Tongue (tissue), 3 donors: ENCODE measurements around the gene PRM2. TPM values are rescaled to one million over a fixed set of nuclear protein-coding genes. Genes with fewer than 3 reads are reported as not detected.

Experiments
- DNase-seq: peaks from one replicate; pipeline ENCODE4 v3.0.0-alpha.2; 2015
- small RNA-seq: library from RNA; depleted of rRNA; stranded (forward); fragments of <200 nt; gene quantifications from one replicate; pipeline ENCODE3, GENCODE V24; 2014; ENCODE audit warnings: low replicate concordance
- total RNA-seq: library from RNA; depleted of rRNA; stranded (reverse); fragments of >200 nt; gene quantifications from one replicate; pipeline ENCODE4 v1.2.3, GENCODE V29; 2014

Gene PRM2
- total RNA-seq, 1 donor from 2014 or later: not detected

- no peak for DNase-seq
These were observed 46.4 kb downstream of the PRM2 start for GRCh38 chr16:11229906-11230305.

DNA sequence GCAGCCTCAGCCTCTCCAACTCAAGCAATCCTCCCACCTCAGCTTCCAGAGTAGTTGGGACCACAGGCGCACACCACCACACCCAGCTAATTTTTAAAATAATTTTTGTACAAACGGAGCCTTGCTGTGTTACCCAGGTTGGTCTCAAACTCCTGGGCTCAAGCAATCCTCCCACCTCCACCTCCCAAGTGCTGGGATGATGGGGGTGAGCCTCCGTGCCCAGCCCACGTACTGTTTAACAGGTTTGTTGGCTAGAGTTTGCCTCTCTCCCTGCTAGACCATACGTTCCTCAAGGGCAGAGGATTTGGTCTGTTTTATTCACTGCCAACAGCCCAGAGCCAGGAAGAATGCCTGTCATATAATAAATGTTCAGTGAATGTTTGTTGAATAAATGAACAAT is 46.8 kb downstream of the PRM2 start:
- no peak for DNase-seq

- no peak for DNase-seq
These were observed 50.4 kb downstream of the PRM2 start for GRCh38 chr16:11225677-11226549.

Small RNA genes within 50 kb of the gene (small RNA-seq; reads per million reads assigned to genes)
- gene MIR548H2 (not detected), gene RF00019 (not detected), gene RF00554 (not detected)

Other genes with a start within 250 kb of the PRM2 start
- 5.1 TPM for gene SOCS1, start 20.3 kb downstream of the PRM2 start, total RNA-seq
- not detected for gene TNP2, start 7.2 kb downstream of the PRM2 start, total RNA-seq
- gene PRM3, start 2.9 kb downstream of the PRM2 start, total RNA-seq: not detected
- gene PRM1, start 4.8 kb upstream of the PRM2 start, total RNA-seq: not detected
- 12.5 TPM for gene RMI2, start 69.0 kb upstream of the PRM2 start, total RNA-seq